ENCODE results near the gene DCAF6.

Gene DCAF6

DNA sequence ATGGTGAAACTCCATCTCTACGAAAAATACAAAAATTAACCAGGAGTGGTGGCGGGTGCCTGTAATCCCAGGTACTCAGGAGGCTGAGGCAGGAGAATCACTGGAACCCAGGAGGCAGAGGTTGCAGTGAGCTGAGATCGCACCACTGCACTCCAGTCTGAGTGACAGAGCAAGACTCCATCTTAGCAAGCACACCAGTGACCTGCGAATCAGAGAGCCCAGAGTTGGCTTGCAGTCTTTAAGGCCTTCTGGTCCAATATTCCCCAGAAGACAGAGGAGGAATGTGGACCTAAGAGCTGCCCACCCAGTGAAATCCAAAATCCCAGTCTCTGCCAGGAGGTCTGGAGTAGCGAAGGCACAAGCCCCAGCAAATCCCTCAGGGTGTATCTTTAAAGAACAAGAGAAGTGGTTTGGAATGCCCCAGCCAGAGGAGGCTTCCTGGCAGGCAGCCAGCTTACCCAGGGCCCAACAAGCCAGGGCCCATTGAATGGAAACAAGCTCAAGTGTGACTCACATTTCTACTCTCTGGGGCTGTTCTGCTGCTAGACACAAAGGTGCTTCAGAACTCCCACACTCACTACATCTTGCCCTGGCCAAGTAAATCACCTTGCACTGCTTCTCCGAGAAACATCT is 176.3 kb downstream of the DCAF6 start:
- Histone ChIP-seq H3K27me3 (ENCODE audit: low read depth, low read length) (no peaks in the 10 kb centered on the region), H3K27ac (ENCODE audit: low read length) (no peak overlapping the region), H3K9me3 (ENCODE audit: control insufficient read depth in 1 of 2, low read length in 2 of 2) (no peaks in the 10 kb centered on the region), H3K4me1 (ENCODE audit: control insufficient read depth in 1 of 2, insufficient read depth in 2 of 2, low read length in 2 of 2) (no peaks in the 10 kb centered on the region), H3K4me3 (ENCODE audit: low read depth in 1 of 2, low read length in 2 of 2) (no peak overlapping the region), H3K36me3 (ENCODE audit: control insufficient read depth in 1 of 2, insufficient read depth in 2 of 2, low read length in 2 of 2) (peaks cover 0 to 16% of the 10 kb centered on the region in 2 donors)

DNA sequence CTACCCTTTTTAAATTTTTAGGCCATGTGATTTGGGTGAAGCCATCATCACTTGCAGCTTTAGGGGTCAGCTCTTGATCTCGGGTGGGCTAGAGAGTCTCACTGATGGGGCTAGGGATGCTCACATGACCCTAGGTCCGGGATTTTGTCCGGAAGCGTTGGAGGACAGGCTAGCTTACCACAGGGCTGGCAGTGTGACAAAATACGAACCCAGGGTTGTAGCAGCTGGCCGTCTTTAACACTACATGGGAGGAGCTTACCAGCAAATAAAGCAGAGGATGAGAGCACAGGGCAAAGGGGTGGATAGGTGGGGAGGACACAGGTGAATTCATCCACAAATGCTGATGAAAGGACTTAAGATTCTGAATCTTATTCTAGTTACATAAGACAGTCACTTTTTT is 178.4 kb downstream of the DCAF6 start:
- peaks cover 0 to 11% of the 10 kb centered on the region in 2 donors for H3K36me3 ChIP-seq (ENCODE audit: control insufficient read depth in 1 of 2, insufficient read depth in 2 of 2, low read length in 2 of 2)
- no peaks in the 10 kb centered on the region for H3K27me3 ChIP-seq (ENCODE audit: low read depth, low read length)
- H3K9me3 ChIP-seq (ENCODE audit: control insufficient read depth in 1 of 2, low read length in 2 of 2) = no peaks in the 10 kb centered on the region
- H3K27ac ChIP-seq (ENCODE audit: low read length) = no peak overlapping the region
- H3K4me1 ChIP-seq (ENCODE audit: control insufficient read depth in 1 of 2, insufficient read depth in 2 of 2, low read length in 2 of 2) = no peaks in the 10 kb centered on the region
- H3K4me3 ChIP-seq (ENCODE audit: low read depth in 1 of 2, low read length in 2 of 2) = no peak overlapping the region

DNA sequence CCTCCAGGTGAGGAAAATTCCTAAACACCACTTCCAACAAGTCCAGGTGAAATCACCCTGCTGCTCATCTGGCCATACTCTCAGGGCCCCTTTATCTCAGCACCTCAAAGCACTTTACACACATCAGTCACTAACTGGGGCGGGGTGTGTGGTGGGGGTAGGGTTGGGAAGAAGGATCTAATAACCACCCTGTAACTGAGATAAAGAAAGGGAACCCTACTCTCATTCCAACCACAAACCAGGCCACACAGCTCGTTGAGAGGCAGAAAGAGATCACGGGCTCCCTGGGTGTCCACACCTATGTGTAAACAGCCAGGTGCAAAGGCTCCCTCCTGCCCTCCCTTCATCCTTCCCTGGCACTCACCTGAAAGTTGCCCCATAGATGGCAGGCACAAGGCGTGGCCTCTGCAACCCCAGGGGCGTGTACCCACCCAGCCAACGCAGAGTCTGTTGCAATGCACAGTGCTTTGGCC is 179.9 kb downstream of the DCAF6 start:
- Histone ChIP-seq H3K27me3 (ENCODE audit: low read depth, low read length) (no peaks in the 10 kb centered on the region), H3K27ac (ENCODE audit: low read length) (no peak overlapping the region), H3K4me3 (ENCODE audit: low read depth in 1 of 2, low read length in 2 of 2) (no peak overlapping the region), H3K4me1 (ENCODE audit: control insufficient read depth in 1 of 2, insufficient read depth in 2 of 2, low read length in 2 of 2) (peaks cover 0 to 5% of the 10 kb centered on the region in 2 donors), H3K9me3 (ENCODE audit: control insufficient read depth in 1 of 2, low read length in 2 of 2) (no peaks in the 10 kb centered on the region), H3K36me3 (ENCODE audit: control insufficient read depth in 1 of 2, insufficient read depth in 2 of 2, low read length in 2 of 2) (peaks cover 0 to 11% of the 10 kb centered on the region in 2 donors)

DNA sequence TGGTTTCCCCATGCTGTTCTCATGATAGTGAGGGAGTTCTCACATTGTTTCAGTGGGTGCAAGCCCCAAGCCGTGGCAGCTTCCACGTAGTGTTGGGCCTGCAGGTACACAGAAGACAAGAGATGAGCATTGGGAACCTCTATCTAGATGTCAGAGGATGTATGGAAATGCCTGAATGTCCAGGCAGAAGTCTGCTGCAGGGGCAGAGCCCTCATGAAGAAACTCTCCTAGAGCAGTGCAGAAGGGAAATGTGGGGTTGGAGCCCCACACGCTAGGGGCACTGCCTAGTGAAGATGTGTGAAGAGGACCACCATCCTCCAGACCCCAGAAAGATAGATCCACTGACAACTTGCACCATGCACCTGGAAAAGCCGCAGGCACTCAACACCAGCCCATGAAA is 183.3 kb downstream of the DCAF6 start:
- Histone ChIP-seq H3K36me3 (ENCODE audit: control insufficient read depth in 1 of 2, insufficient read depth in 2 of 2, low read length in 2 of 2) (peaks cover 0 to 7% of the 10 kb centered on the region in 2 donors), H3K4me1 (ENCODE audit: control insufficient read depth in 1 of 2, insufficient read depth in 2 of 2, low read length in 2 of 2) (peaks cover 0 to 12% of the 10 kb centered on the region in 2 donors), H3K9me3 (ENCODE audit: control insufficient read depth in 1 of 2, low read length in 2 of 2) (no peaks in the 10 kb centered on the region), H3K4me3 (ENCODE audit: low read depth in 1 of 2, low read length in 2 of 2) (no peak overlapping the region), H3K27ac (ENCODE audit: low read length) (no peak overlapping the region), H3K27me3 (ENCODE audit: low read depth, low read length) (no peaks in the 10 kb centered on the region)

DNA sequence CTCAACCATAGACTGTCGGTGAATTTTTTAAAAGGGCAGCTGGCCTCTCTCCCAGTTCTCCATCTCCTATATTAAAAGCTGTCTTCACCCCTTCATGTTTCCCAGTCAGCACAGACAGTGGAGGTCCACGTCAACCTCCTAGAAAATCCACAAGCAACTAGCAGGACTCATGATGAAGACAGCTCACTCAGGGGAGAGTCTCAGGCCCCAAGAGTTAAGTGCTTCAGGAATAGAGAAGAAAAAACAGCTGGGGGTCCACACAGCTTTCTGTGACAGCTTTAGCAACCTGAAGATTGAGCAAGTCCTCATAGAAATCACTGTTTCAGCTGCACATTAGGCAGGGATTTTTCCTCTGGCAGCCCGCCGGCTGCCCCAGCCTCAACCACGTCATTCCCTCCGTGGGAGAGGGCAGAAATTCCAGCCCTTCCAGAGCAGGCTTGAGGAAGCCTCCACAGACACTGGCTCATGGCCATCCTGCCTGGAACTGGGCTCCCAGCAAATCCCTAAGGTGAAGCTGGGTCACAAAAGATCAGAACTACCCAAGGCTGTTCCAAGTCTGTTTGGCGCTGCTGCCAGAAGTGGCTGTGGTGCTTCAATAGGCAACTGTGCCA is 185.0 kb downstream of the DCAF6 start:
- Histone ChIP-seq H3K27me3 (ENCODE audit: low read depth, low read length) (no peaks in the 10 kb centered on the region), H3K27ac (ENCODE audit: low read length) (peak overlapping the region; percentile 27), H3K9me3 (ENCODE audit: control insufficient read depth in 1 of 2, low read length in 2 of 2) (no peaks in the 10 kb centered on the region), H3K36me3 (ENCODE audit: control insufficient read depth in 1 of 2, insufficient read depth in 2 of 2, low read length in 2 of 2) (peaks cover 0 to 7% of the 10 kb centered on the region in 2 donors), H3K4me1 (ENCODE audit: control insufficient read depth in 1 of 2, insufficient read depth in 2 of 2, low read length in 2 of 2) (peaks cover 0 to 12% of the 10 kb centered on the region in 2 donors), H3K4me3 (ENCODE audit: low read depth in 1 of 2, low read length in 2 of 2) (no peak overlapping the region)

DNA sequence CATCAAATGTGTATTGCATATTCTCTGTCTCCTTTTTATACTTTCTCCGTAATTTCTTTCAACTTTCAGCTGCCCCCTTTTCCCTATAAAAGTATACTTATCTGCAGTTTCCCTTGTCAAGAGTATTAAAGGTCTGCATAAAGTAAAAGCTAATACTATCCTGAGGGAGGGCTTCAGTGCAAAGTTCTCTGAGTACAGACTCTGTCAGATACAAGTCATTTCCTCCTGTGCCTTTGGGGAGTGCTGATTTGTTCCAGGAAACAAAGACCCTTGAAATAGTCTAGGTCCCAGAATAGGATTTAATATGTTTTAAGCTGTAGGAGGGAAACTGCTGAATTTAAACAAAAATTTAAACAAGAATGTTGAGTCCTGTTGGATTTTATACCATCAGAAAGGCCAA is 188.6 kb downstream of the DCAF6 start:
- H3K27me3 ChIP-seq (ENCODE audit: low read depth, low read length) = no peaks in the 10 kb centered on the region
- no peaks in the 10 kb centered on the region for H3K9me3 ChIP-seq (ENCODE audit: control insufficient read depth in 1 of 2, low read length in 2 of 2)
- peaks cover 0 to 12% of the 10 kb centered on the region in 2 donors for H3K4me1 ChIP-seq (ENCODE audit: control insufficient read depth in 1 of 2, insufficient read depth in 2 of 2, low read length in 2 of 2)
- no peak overlapping the region for H3K4me3 ChIP-seq (ENCODE audit: low read depth in 1 of 2, low read length in 2 of 2)
- peaks cover 0 to 11% of the 10 kb centered on the region in 2 donors for H3K36me3 ChIP-seq (ENCODE audit: control insufficient read depth in 1 of 2, insufficient read depth in 2 of 2, low read length in 2 of 2)
- H3K27ac ChIP-seq (ENCODE audit: low read length) = no peak overlapping the region
